ENCODE measurements around the gene SHCBP1. TPM values are rescaled to one million over a fixed set of nuclear protein-coding genes. Genes with fewer than 3 reads are reported as not detected.
A peak's percentile ranks its signal among the peaks of the same experiment; 100 is the strongest.

SHCBP1 gene
- total RNA-seq, 4 donors from 2014 or later, result 0.85 to 23.9 (median 1.1) TPM; not detected in 1

DNA sequence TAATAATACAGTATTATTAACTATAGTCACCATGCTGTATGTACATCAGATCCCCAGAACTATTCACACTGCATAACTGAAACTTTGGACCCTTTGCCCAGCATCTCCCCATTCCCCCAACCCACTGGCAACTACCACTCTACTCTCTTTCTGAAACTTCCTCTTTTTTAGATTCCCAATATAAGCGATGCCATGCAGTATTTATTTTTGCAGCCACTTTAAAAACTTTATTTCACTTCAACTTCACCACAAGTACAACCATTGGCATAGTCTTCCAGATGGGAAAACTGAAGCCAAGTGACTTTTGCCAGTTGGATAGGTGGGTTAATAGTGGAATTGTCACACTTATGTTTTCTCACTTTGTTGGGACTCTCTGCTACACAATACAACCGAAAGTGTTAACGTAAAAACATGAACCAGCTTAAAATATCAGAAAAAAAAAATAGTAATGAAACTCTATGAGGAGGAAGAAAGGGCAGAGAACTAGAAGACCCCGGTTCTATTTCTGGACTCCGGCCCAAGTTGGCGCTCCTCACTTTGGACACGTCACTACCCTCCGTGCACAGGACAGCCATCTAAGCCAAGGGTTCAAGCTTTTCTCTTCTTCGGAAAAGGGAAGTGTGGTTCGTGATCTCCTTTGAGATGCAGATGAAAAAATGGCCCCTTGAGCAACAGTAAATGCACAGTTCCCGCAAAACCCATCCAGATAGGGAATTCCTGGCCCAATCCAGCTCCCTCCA is 743 bp downstream of the SHCBP1 start:
- no peaks in the 10 kb centered on the region for H3K27me3 ChIP-seq
- H3K4me3 ChIP-seq, result peak overlapping the region; percentile 45 to 77 (median 64)
- DNase-seq, result no peak
- no peak for TF ChIP-seq POLR2A (IDR thresholded peaks at IDR 0.05)
- TF ChIP-seq, protein P1, sequence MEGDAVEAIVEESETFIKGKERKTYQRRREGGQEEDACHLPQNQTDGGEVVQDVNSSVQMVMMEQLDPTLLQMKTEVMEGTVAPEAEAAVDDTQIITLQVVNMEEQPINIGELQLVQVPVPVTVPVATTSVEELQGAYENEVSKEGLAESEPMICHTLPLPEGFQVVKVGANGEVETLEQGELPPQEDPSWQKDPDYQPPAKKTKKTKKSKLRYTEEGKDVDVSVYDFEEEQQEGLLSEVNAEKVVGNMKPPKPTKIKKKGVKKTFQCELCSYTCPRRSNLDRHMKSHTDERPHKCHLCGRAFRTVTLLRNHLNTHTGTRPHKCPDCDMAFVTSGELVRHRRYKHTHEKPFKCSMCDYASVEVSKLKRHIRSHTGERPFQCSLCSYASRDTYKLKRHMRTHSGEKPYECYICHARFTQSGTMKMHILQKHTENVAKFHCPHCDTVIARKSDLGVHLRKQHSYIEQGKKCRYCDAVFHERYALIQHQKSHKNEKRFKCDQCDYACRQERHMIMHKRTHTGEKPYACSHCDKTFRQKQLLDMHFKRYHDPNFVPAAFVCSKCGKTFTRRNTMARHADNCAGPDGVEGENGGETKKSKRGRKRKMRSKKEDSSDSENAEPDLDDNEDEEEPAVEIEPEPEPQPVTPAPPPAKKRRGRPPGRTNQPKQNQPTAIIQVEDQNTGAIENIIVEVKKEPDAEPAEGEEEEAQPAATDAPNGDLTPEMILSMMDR (IDR thresholded peaks at IDR 0.05), result no peak
- H3K36me3 ChIP-seq, result no peaks in the 10 kb centered on the region
- H3K4me1 ChIP-seq, result peaks cover 0 to 4% (median 0%) of the 10 kb centered on the region in 4 donors
- no peak overlapping the region for H3K27ac ChIP-seq
- no peaks in the 10 kb centered on the region for H3K9me3 ChIP-seq

DNA sequence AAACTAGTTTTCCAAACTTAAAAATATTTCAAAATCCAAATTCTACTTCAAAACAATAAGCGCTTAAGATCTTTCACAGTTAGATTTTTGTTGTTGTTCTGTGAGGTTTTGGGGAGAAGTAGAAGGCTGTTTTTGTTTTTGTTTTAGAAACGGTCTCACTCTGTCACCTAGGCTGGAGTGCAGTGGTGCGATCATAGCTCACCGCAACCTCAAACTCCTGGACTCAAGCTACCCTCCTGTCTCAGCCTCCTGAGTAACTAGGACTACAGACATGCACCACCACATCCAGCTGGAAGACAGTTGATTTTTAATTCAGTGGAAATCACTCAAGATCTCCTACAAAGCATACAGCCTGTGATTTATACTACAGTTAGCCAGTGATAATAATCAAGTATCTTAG is 2.7 kb downstream of the SHCBP1 start:
- H3K4me1 ChIP-seq, result peaks cover 0 to 4% (median 0%) of the 10 kb centered on the region in 4 donors
- H3K27ac ChIP-seq, result no peak overlapping the region
- no peak overlapping the region for H3K4me3 ChIP-seq
- H3K36me3 ChIP-seq, result no peaks in the 10 kb centered on the region
- H3K27me3 ChIP-seq, result no peaks in the 10 kb centered on the region
- no peaks in the 10 kb centered on the region for H3K9me3 ChIP-seq
- DNase-seq, result no peak
- TF ChIP-seq, protein P1 (IDR thresholded peaks at IDR 0.05), result no peak
- no peak for TF ChIP-seq POLR2A (IDR thresholded peaks at IDR 0.05)

DNA sequence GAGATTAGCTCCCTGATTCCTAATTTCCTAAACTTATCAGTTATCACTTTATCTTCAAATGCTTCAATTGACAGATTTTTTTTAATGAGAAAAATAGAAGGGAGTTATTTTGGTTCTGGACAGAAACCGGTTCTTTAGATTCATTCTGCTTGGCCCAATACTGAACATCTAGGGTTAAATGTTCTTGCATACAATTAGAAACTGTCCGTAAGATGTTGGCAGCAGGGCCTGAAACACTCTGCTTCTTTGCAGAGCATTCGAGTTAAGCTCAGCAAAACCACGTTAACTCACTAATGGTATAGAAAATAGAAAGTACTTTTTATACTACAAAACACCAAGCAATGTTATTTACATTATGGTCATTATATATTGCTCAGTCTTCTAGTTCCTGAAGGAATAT is 7.2 kb downstream of the SHCBP1 start:
- no peaks in the 10 kb centered on the region for H3K9me3 ChIP-seq
- TF ChIP-seq, protein P1 (IDR thresholded peaks at IDR 0.05), result no peak
- TF ChIP-seq POLR2A (IDR thresholded peaks at IDR 0.05), result no peak
- H3K4me3 ChIP-seq, result no peak overlapping the region
- H3K36me3 ChIP-seq, result no peaks in the 10 kb centered on the region
- DNase-seq, result no peak
- no peaks in the 10 kb centered on the region for H3K4me1 ChIP-seq
- no peak overlapping the region for H3K27ac ChIP-seq
- H3K27me3 ChIP-seq, result no peaks in the 10 kb centered on the region

DNA sequence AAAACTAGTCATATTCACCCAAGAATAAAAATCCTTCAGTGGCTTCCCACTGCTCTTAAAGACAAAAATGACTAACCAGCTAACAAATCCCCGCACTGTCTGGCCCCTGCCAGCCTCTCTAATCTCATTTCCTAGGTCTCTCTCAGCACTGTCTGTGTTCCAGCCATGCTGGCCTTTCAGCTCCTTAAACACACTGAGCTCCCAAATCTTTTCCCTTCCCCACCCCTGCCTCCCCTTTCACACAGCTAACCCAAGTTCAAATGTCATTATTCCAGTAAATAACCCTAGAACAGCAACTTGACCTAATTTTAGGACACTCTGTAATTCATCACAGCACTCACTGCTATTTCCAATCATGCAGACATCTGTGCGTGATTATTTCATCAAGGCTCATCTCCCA is 7.8 kb downstream of the SHCBP1 start:
- H3K27ac ChIP-seq, result no peak overlapping the region
- H3K36me3 ChIP-seq, result no peaks in the 10 kb centered on the region
- DNase-seq, result no peak
- no peaks in the 10 kb centered on the region for H3K9me3 ChIP-seq
- H3K4me3 ChIP-seq, result no peak overlapping the region
- H3K27me3 ChIP-seq, result no peaks in the 10 kb centered on the region
- no peaks in the 10 kb centered on the region for H3K4me1 ChIP-seq
- TF ChIP-seq, protein P1 (IDR thresholded peaks at IDR 0.05), result no peak
- no peak for TF ChIP-seq POLR2A (IDR thresholded peaks at IDR 0.05)

DNA sequence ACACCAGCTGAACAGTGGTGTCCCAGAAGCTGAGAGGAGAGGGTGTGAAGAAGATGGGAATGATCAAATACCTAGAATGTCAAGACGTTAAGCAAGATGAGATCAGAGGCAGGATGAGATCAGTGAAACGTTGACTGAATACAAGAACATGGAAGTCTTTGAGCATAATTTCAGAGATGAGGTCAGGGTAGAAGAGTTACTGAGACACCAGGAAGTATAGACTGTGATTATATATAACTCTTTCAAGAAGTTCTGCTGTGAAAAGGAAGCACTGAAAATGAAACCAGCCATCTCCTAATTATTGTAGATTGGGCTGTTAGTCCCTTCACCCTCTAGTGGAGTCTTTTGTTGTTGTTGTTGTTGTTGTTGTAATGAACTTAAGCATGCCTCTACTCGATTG is 9.1 kb downstream of the SHCBP1 start:
- H3K4me3 ChIP-seq, result no peak overlapping the region
- H3K9me3 ChIP-seq, result no peaks in the 10 kb centered on the region
- TF ChIP-seq, protein P1 (IDR thresholded peaks at IDR 0.05), result no peak
- TF ChIP-seq POLR2A (IDR thresholded peaks at IDR 0.05), result no peak
- H3K27me3 ChIP-seq, result no peaks in the 10 kb centered on the region
- H3K27ac ChIP-seq, result no peak overlapping the region
- H3K4me1 ChIP-seq, result no peaks in the 10 kb centered on the region
- no peaks in the 10 kb centered on the region for H3K36me3 ChIP-seq
- DNase-seq, result no peak

Data from Peyer's patch (tissue), 4 donors.